ENCODE data around the gene DUSP22.
A peak's percentile ranks its signal among the peaks of the same experiment; 100 is the strongest.
"Not testable (repeated sequence)": the region's sequence is repeated elsewhere in the genome, so short reads cannot be mapped to it uniquely, and the experiment has no call there.

The DUSP22 gene

GRCh38 chr6:365835-366234 is 73.5 kb downstream of the DUSP22 start:
- DNase-seq (ENCODE audit: low spot score), result no peak

- no peak for DNase-seq (ENCODE audit: low spot score)
These were observed 74.4 kb downstream of the DUSP22 start for GRCh38 chr6:366389-367297.

GRCh38 chr6:367298-367794 is 75.1 kb downstream of the DUSP22 start:
- DNase-seq (ENCODE audit: low spot score), result no peak

GRCh38 chr6:367891-368630 is 75.8 kb downstream of the DUSP22 start:
- no peak for DNase-seq (ENCODE audit: low spot score)

GRCh38 chr6:369559-370431 is 77.5 kb downstream of the DUSP22 start:
- DNase-seq (ENCODE audit: low spot score), result no peak

- DNase-seq (ENCODE audit: low spot score), result no peak
These were observed 78.3 kb downstream of the DUSP22 start for GRCh38 chr6:370555-370954.

- not testable (repeated sequence) for DNase-seq (ENCODE audit: low spot score)
These were observed 79.6 kb downstream of the DUSP22 start for GRCh38 chr6:371851-372250.

- DNase-seq (ENCODE audit: low spot score), result no peak
These were observed 80.1 kb downstream of the DUSP22 start for GRCh38 chr6:372336-372911.

- no peak for DNase-seq (ENCODE audit: low spot score)
These were observed 80.7 kb downstream of the DUSP22 start for GRCh38 chr6:373031-373430.

GRCh38 chr6:373773-374724 is 81.8 kb downstream of the DUSP22 start:
- peak; percentile 21 for DNase-seq (ENCODE audit: low spot score)

- no peak for DNase-seq (ENCODE audit: low spot score)
These were observed 82.7 kb downstream of the DUSP22 start for GRCh38 chr6:374956-375355.

GRCh38 chr6:376827-377640 is 84.7 kb downstream of the DUSP22 start:
- no peak for DNase-seq (ENCODE audit: low spot score)

GRCh38 chr6:377641-378020 is 85.3 kb downstream of the DUSP22 start:
- not testable (repeated sequence) for DNase-seq (ENCODE audit: low spot score)

GRCh38 chr6:378090-378957 is 86.0 kb downstream of the DUSP22 start:
- no peak for DNase-seq (ENCODE audit: low spot score)

GRCh38 chr6:378958-379409 is 86.7 kb downstream of the DUSP22 start:
- no peak for DNase-seq (ENCODE audit: low spot score)

GRCh38 chr6:379410-380181 is 87.3 kb downstream of the DUSP22 start:
- DNase-seq (ENCODE audit: low spot score), result no peak
